ENCODE results near the gene RFX4.
"Not testable (repeated sequence)": the region's sequence is repeated elsewhere in the genome, so short reads cannot be mapped to it uniquely, and the experiment has no call there.

Gene RFX4

DNA sequence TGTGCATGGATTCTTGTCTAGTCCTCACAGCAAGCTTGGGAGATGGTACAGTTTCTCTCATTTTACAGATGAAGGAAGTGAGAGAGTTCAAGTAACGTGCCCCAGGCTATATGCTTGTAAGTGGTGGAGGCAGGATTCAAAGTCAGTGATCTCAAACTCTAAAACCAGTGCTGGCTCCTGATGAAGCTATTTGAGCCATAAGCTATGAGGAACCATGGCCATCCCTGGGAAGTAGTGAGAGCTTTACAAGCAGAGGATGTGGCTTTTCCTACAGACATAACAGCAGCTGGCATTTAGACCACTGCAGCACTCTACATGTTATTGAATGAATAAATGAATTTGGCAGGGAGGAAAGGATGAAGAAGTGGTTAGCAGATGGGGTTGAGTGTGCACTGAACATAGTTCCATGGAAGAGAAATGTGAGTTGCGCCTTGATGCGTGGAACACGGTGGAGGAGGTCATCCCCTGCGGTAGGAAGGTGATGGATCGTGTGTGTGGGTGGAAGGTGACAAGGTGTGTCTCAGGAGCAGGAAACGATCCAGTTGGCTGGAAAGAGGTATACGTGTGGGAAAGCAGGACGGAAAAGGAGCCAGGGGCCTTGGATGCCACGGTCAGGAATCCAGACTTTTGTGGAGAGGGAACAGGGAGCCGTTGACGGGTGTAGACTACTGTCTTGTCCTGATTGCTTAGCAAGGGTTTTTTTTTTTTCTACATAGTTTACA, 65.2 kb downstream of the RFX4 start:
- DNase-seq: no peak

DNA sequence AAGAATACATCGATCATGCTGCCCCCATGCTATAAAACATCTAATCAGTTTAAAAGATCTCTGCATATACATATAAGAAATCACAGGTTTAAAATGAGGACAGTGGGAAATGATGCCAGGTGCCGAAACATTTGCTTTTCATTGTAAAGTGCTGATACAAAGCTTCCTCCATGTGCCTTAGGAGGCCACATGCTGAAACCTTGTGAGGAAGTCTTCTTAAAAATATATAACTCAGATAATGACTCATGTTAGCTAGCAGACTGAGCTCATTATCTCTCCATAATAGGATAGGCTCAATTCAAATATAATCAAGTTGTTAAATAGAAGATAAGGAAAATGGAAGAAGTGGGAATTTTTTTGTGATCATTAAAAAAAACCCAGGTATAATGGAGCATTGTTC, 65.9 kb downstream of the RFX4 start:
- no peak for DNase-seq

DNA sequence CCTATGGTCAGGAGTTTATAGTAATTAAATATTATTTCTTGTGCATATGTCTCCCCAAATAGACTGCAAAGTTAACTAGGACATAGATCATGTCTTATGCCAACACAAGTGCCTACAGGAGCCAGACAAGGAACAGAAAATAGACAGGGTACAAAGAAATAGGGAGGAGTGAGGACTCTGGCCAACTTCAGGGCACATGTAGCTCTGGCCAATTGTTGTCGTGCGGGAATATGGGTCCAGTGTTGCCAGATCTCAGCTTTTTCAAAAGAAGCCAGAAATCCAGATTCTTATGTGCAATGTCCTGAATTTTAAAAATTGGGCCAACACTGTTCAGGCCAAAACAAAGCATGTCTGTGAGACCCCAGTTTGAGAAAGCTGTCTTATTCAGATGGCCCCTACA, 68.7 kb downstream of the RFX4 start:
- DNase-seq: no peak

DNA sequence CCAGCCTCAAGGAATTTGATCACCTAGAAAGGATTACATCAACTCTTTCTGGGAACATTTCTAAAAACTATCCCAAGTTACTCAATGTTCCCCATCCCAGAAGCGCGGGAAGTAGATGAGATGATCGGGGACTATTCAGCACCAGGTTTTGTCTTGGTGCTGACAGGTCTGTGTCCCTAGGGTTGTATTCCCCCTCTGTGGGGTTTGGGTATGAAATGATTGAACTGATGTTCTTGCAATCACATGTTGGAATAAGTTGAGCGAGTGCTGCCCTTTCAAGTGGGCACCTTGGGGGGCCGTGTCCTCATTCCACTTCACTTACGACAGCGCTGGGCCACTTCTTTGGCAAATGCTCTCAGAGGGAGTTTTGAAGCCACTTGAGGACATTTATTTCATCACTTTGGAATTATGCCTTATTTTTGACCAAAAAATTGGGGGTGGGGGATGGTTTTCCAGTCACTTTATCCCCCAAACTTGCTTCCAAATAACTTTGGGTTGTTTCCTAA, 69.8 kb downstream of the RFX4 start:
- DNase-seq: no peak

DNA sequence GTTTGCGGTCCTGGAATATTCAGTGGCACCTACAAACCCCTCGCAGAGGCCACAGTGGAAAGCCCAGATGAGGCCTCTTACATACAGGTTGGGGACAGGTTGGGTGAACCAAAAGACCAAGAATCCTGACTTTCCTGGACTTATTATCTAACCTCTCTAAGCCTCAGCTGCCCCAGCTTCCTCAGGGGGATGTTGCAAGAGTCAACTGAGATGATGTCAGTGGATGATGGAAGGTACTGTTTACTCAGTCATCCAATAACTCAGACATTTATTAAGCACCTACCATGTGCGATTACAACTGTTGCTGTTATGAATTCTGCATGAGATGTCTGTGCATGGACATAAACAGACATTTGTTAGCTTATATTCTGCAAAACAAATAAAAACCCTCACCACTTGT, 72.8 kb downstream of the RFX4 start:
- no peak for DNase-seq

DNA sequence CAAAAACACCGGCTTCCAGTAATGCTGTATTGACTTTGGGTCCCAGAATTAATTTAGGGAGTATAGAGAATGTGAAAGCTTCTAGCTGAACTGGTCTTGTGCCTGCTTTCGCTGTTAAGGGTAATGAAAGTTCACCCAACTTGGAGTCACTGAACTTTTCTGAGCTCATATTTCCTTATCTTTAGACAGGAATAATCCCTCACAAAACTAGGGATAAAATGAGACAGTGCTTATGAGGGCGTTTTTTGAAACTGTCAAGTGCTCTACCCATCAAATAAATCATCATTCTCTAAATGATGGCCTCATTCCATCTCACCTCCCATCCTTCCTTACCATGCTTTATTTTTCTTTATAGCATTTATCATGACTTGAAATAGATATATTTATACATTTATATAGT, 74.7 kb downstream of the RFX4 start:
- no peak for DNase-seq

DNA sequence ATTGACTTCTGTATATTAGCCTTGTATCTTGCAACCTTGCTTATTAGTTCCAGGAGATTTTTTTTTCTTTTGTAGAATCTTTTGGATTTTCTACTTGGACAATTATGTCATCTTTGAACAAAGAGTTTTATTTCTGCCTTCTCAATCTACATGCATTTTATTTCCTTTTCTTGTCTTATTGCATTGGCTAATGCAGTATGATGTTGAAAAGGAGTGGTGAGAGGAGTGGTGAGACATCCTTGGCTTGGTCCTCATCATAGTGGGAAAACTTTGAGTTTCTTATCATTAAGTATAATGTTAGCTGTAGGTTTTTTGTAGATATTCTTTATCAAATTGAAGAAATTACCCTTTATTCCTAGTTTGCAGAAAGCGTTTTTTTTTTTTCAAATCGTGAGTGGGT, 80.6 kb downstream of the RFX4 start:
- DNase-seq: no peak

DNA sequence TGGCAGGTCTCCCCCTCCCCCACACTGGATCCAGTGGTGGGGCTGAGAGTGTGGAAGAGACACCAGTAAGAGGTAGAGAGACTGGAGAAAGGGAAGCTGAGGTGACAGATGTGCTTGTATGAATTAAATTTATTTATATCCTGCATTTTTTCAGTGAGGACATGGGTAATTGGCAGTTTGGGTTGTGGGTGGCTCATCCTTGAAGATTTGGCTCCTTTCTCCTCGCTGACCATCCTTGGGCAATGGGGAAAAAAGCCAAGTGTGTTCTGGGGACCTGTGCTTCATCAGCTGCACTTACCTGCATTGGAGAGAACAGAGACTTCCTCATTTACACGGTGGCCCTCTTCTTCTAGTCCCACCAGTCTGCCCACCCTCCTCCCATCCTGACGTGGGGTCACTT, 86.4 kb downstream of the RFX4 start:
- DNase-seq: no peak

DNA sequence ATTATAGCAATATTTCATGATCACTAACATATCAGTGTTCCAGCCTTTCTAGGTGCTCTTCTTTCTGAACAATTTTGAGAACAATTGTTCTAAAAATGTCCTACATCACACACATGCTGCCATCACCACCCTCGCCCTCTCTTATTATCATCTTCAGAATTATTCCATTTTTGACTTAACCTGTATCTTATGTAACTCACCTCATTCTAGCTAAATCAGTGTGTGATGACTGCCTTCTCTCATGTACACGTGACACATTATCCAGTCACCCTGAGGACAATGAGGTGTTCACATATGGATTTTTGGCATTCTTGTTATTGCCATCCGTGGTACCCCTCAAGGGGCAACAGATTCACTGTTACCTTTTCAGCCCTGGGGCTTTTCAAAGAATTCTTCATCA, 87.3 kb downstream of the RFX4 start:
- DNase-seq: no peak

DNA sequence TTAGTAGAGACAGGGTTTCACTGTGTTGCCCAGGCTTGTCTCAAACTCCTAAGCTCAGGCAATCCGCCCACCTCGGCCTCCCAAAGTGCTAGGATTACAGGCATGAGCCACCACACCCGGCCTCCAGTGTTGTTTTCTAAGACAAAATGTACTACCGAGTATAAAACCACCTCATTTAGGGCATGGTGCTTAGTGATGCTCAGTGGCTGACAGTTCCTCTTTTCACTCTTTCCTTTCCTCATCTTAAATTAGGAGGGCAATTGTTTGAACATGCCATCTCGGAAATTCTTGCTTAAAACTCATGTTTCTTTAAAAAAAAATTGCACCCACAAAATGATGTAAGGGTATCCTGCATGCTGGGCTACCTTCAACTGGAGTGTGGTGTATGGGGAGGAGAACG, 89.0 kb downstream of the RFX4 start:
- no peak for DNase-seq

DNA sequence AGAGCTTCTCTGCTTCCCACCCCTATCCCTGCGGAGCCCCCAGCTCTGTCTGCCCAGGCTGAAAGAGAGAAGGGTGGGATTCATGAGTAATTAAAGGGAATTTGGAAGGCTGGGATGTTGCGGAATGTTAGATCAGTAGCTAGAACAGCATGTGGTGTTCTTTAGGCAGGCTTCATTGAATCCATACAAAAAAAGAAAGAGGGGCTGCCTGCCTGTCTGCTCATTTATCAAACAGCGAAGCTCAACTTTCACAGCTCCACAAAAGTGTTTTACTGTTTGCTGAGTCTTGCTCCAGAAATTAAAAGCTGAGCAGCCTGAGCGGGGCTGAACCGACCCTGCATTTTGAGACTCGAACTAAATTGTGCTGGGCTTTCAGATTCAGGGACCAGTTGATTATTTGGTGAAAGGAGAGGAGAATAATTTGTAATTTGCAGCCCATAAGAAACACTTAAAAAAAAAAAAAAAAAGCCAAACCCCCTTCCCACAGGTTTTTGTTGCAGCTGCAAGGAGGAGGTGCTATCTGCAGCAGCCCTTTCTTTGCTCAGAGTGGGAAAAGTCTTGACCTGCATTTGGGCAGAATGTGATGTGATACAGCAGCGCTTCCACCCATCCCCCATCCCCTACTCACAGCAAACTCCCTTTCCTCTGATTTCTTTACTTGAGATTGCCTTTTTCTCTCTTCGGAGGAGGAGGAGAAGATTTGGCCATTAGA, 89.7 kb downstream of the RFX4 start:
- no peak for DNase-seq

DNA sequence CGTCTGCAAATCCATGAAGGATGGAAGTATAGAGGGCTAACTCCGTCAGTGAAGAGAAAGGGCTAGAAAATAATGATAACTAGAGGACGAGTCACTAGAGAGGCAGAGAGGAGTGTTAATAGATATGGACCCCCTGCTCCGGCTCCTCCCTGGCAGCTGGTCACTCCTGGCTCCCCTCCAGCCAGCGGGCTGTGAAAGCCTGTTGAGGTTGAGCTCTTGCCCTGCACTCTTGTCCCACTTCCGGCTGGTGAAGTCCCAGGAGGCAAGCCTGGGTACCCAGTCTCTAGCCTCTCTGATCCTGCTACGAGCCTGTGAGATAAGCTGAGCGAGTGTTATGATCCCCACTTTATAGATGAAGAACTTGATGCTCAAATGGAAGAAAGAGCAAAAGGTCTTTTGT, 90.3 kb downstream of the RFX4 start:
- no peak for DNase-seq

DNA sequence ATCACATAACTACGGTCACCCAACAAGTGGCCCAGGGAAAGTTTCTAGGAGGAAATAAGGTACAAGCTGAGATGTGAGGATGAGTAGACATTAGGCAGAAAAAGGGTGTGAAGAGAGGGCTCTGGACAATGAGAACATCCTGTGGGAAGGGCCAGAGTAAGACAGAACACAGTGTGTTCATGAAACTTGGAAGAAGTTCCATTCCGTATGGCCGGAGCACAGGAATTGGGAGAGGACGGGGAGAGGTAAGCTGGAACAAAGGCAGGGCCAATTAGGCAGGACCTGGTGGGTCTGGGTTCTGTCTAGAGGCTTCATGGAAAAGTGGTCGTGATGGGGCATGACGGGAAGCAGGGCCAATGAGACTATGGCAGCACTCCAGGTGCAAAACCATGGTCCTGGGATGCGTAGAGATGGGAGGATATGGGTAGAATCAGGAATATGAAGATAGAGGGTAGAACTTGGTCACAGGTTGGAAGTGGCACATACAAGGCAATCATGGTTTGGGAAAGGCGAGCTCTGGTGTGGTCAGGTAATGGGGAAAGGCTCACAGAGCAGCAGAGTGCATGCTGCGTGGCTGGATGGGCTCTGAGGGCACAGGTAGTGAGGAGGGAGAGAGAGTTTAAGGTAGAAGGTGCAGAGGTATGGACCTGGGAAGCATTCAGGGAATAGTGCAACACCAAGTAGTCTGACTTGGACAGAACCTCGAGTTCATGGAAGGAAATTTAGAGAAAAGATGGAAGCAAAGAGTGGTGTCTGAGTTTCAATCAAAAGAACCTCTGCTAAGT, 93.0 kb downstream of the RFX4 start:
- DNase-seq: no peak

DNA sequence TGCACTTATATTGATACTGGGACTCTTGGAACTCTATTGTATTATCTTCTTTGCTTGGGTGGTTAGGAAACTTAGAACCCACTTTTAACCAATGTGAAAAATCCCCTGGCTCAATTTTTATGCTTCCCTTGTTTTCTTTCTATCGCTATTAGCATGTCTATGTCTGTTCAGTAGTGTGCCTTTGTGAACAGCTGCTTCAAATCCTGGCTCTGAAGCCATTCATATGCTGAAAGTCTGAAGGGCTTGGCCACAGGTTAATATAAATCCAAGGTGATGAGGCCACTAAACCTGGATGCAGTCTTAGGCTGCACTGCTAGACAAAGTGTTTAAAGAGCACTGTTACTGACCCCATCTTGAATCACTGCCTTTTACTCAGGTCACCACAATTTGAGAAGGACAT, 96.8 kb downstream of the RFX4 start:
- no peak for DNase-seq

DNA sequence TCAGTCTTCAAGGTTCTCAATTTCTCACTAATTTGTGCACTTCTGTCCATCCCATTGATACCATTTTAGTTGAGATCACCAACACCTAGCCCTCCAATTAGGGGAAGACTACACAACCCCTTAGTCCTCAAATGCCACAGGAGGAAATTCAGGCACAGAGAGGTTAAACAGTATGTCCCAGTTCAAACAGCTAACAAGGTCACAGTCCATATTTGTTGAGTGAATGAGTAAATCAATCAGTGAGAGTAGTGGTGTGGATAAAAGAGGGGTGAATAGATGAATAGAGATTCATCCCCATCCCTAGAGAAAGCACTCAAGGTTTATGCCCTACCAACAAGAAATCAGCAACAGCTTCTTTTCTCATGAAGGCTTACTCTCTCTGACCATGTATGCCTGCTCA, 97.5 kb downstream of the RFX4 start:
- DNase-seq: no peak

DNA sequence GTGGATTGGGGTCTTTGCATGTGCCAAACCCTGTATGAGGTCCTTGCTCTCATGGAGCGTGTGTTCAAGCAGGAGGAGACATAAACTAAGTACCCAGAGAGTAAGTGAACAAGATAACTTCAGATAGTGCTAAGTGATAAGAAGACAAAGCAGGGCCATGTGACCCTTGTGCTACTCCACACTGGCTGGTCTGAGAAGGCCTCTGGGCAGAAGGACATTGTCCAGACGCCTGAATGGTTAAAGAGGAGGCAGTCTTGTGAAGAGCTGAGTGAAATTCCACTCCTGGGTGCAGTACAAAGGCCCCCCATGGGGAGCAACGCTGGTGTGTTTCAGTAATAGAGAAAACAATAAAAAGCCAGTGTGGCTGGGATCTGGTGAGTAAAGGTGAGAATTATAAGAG, 98.4 kb downstream of the RFX4 start:
- DNase-seq: no peak

DNA sequence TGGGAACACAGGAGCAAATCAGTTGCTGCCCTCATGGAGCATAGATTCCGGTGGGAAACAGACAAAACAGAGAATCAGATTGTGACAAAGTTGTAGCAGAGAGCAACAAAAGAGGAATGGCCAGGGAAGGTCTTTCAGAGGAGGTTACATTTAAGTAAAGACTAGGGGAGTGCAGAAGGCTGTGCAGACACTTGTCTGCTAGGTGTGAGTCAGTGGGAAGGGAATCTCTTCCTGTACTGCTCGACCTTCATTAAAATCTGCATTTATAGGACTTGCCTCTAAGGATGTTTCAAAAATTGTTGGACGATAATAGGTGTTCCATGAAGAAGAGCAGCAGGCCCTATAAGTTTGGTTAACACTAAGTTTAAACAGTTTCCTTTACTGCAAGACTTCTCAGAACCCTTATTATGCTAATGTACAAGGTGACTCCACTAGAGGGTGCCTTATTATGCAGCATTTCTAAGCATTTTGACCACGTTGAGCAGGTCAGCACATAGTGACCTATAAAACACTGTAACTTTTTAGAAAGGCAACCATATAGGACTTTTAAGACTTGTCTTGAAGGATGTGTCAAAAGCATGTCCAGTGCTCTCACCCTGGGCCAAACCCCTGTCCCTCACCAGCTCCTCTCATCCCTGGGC, 99.9 kb downstream of the RFX4 start:
- DNase-seq: no peak

DNA sequence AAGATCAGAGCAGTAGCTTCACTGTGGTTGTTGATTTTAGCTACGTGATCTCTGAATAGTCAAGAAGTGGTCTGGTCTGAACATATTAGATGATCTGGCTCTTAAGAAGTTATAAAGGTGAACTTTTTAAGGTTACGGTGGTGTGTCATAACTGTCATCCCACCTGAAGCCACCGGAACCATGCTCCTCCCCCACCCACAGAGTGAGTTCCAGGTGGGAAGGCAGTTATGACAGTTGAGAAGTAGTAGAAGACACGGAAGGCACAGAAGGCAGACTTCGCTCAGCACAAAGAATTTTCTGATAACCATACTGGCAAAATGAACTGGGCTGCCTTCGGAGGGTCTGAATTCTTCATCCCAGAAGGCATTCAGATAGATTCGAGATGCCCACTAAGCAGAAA, 101.7 kb downstream of the RFX4 start:
- DNase-seq: no peak

DNA sequence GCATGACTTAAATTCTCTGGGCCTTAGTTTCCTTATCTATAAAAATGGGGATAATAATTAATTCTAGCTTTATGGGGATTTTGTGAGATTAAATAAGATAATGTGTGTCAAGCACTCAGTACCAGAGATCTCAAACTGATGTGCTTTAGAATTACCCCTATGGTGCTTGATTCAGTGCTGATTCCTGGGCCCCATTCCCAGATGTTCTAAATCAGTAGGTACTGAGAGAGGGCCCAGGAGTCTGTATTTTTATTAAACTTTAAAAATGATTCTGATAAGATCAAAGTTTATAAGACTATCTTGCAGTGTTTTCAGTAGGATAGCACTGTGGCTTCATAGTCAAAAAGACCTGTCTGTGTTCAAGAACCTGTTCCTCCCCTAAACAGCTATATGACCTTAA, 102.6 kb downstream of the RFX4 start:
- DNase-seq: no peak

DNA sequence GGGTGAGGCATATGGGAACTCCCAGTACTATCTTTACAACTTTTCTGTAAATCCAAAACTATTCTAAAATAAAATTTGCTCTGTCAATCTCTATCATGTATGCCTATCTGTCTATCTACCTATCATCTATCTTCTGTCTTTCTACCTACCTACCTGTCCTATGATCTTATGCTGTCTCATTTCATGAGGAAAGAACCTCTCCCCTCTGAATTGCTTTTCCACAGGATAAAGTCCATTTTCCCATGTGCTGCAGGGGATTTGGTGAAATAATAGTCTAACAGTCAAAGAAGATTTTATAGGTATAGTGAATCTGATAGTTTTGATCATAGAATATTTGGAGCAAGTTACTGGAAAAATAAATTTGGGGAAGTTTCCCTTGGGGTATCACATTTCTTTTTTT, 104.9 kb downstream of the RFX4 start:
- DNase-seq: no peak

DNA sequence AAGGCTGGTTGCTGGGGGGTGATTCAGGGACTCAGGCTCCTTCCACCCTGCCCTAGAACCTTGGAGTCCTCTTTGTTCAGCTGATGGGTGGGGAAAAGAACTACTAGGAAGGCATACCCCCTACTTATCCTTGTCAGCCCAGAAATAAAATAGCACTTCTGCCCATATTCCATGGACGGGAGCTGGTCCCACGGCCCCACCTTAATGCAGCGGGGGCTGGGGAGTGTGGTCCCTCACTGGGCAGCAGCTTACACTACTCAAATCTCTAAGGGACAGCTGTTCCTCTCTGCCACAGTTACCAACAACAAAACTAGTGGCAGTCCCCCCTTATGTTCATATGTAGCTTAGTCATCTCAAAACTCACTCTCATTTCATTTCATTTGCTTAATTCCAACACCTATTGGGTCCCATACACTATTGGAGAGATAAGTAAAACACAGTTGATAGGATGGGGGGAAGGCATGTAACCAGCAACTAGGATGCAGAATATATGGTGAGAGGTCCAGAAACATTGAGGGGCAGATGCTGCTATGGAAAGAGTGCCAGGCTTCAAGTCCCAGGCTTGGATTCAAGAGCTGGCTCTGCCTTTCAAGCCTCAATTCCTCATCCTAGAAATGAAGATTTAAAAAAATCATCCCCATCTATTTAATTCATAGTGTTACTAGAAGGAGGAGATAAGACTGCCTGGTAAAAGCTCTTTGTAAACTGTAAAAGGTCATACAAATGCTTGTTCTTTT, 107.9 kb downstream of the RFX4 start:
- no peak for DNase-seq

DNA sequence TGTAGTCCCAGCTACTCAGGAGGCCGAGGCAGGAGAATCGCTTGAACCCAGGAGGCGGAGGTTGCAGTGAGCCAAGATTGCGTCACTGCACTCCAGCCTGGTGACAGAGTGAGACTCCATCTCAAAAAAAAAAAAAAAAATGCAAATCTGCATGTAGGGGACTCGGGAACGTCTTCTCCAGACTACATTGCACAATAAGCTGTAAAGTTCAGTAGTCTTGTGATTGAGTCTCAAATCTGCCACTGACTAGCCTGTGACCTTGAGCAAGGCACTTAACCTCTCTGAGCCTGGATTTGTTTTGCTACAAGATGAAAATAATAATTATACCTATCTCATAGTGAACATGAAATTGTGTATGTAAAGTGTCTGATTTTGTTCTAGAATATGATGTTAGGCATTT, 109.2 kb downstream of the RFX4 start:
- DNase-seq: not testable (repeated sequence)
